ENCODE data around the gene NPHP4. TPM values are rescaled to one million over a fixed set of nuclear protein-coding genes. Genes with fewer than 3 reads are reported as not detected.

The NPHP4 gene
- total and polyA plus RNA-seq, 2 donors (not counting 3 experiments of a cell fraction or from before 2014, with no cell fraction given): 4.4 to 11.7 TPM

- H2AFZ ChIP-seq (ENCODE audit: low read depth, low read length): no peak overlapping the region
- no peak overlapping the region for H3K4me2 ChIP-seq (ENCODE audit: insufficient read depth, low read length)
- TF ChIP-seq FOS (IDR thresholded peaks at IDR 0.05; ENCODE audit: borderline replicate concordance, insufficient read depth, low read length): no peak
- no peak for TF ChIP-seq GATA2 (IDR thresholded peaks at IDR 0.05; ENCODE audit: insufficient read depth, insufficient read length, low read depth, low read length)
- TF ChIP-seq, protein P1, sequence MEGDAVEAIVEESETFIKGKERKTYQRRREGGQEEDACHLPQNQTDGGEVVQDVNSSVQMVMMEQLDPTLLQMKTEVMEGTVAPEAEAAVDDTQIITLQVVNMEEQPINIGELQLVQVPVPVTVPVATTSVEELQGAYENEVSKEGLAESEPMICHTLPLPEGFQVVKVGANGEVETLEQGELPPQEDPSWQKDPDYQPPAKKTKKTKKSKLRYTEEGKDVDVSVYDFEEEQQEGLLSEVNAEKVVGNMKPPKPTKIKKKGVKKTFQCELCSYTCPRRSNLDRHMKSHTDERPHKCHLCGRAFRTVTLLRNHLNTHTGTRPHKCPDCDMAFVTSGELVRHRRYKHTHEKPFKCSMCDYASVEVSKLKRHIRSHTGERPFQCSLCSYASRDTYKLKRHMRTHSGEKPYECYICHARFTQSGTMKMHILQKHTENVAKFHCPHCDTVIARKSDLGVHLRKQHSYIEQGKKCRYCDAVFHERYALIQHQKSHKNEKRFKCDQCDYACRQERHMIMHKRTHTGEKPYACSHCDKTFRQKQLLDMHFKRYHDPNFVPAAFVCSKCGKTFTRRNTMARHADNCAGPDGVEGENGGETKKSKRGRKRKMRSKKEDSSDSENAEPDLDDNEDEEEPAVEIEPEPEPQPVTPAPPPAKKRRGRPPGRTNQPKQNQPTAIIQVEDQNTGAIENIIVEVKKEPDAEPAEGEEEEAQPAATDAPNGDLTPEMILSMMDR (IDR thresholded peaks at IDR 0.05; ENCODE audit: extremely low read depth in 1 of 2, insufficient read depth in 1 of 2, low read depth in 1 of 2, low read length in 2 of 2): no peak
- no peak for TF ChIP-seq MAX (IDR thresholded peaks at IDR 0.05; ENCODE audit: insufficient read depth, insufficient read length)
- TF ChIP-seq POLR2A (IDR thresholded peaks at IDR 0.05; ENCODE audit: low read depth, low read length): no peak
- no peak for TF ChIP-seq MYC (IDR thresholded peaks at IDR 0.05; ENCODE audit: low read depth, low read length)
- TF ChIP-seq EZH2 (IDR thresholded peaks at IDR 0.05; ENCODE audit: borderline replicate concordance, low read depth, low read length, severe bottlenecking): no peak
- no peak for TF ChIP-seq JUN (IDR thresholded peaks at IDR 0.05; ENCODE audit: borderline replicate concordance, insufficient read depth, insufficient read length, low read depth)
- no peak for TF ChIP-seq POLR2AphosphoS5 (IDR thresholded peaks at IDR 0.05; ENCODE audit: insufficient read depth, low read depth, low read length)
- no peaks in the 10 kb centered on the region for H3K9me3 ChIP-seq (replicated peaks; ENCODE audit: control insufficient read depth, insufficient read depth, low read length)
- DNase-seq (ENCODE audit: low read depth, low spot score) (no peak), FAIRE-seq (no peak)
- no peak overlapping the region for H3K4me3 ChIP-seq (replicated peaks in 1 of 3; ENCODE audit: insufficient read depth in 1 of 3, low read depth in 1 of 3, low read length in 3 of 3)
- no peaks in the 10 kb centered on the region for H3K36me3 ChIP-seq (ENCODE audit: control insufficient read depth in 2 of 2, extremely low read depth in 1 of 2, insufficient read depth in 2 of 2, low read length in 2 of 2)
- POLR2A ChIA-PET: no interaction called here
- no peaks in the 10 kb centered on the region for H3K9me1 ChIP-seq (replicated peaks; ENCODE audit: control insufficient read depth, extremely low read depth, insufficient read depth, low read length)
- BruUV-seq (replicated peaks): no TSS peak
- H3K79me2 ChIP-seq (ENCODE audit: control insufficient read depth, insufficient read depth, low read length): no peaks in the 10 kb centered on the region
- no peaks in the 10 kb centered on the region for H4K20me1 ChIP-seq (replicated peaks; ENCODE audit: control insufficient read depth, extremely low read depth, insufficient read depth, low read length)
- no peak overlapping the region for H3K9ac ChIP-seq (replicated peaks; ENCODE audit: extremely low read depth, insufficient read depth, low read length)
- H3K27me3 ChIP-seq (ENCODE audit: control insufficient read depth in 2 of 2, insufficient read depth in 2 of 2, low read length in 2 of 2): no peaks in the 10 kb centered on the region
- H3K4me1 ChIP-seq (ENCODE audit: control insufficient read depth, extremely low read depth, insufficient read depth, low read length): no peaks in the 10 kb centered on the region
- CTCF ChIA-PET: interaction anchor here (2.2 kb wide), 1 partner anchor 11 kb away, joined by 7 read pairs; the partner anchor contains the start of gene NPHP4
- H3K27ac ChIP-seq (ENCODE audit: insufficient read depth, low read depth, low read length): no peak overlapping the region
- dilution Hi-C loops (cut with MboI; ENCODE audit: extremely low pct_ligation_motif_present, low sequenced_read_pairs) (no loop called here), intact Hi-C loops (cut with micrococcal nuclease) (no loop called here)
Observed at GRCh38 chr1:5981009-5981380, 11.2 kb downstream of the NPHP4 start.

All from endothelial cell of umbilical vein (primary cell).